ENCODE data around the gene COL6A5. TPM values are rescaled to one million over a fixed set of nuclear protein-coding genes. Genes with fewer than 3 reads are reported as not detected.

Gene COL6A5
- polyA plus RNA-seq, 1 experiment: not detected

GRCh38 chr3:130509008-130509407 is 163.5 kb downstream of the COL6A5 start:
- Histone ChIP-seq H3K4me3 (ENCODE audit: low read depth, low read length) (no peak overlapping the region), H3K36me3 (ENCODE audit: control insufficient read depth, insufficient read depth, low read length) (no peaks in the 10 kb centered on the region), H3K27me3 (ENCODE audit: control insufficient read depth, insufficient read depth, low read length) (no peaks in the 10 kb centered on the region)
- no peak for DNase-seq (ENCODE audit: low read depth)
- CTCF ChIA-PET: no interaction called here
- POLR2A ChIA-PET: no interaction called here
- no peak for TF ChIP-seq CTCF (IDR thresholded peaks at IDR 0.05; ENCODE audit: insufficient read depth, low read depth, low read length)

DNA sequence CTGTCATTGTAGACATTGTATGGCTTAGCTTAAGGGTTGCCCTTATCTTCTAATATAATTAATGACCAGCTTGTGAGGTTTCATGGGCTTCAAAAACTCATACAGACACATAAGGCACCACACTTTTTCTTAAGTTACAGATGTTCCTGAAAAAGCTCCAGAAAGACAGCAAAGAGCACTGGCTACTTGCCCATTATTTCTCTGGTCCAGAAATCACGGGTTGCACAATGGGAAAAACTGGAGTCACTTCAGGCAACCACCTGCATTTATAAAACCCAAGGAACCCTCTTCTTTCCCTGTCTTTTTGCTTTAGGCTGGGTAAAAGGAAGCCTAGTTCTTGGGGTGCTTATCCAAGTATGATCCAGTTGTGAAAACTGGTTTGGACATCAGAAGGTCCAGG is 169.2 kb downstream of the COL6A5 start:
- DNase-seq (ENCODE audit: low read depth): no peak
- ChIA-PET POLR2A (no interaction called here), CTCF (no interaction called here)
- Histone ChIP-seq H3K27me3 (ENCODE audit: control insufficient read depth, insufficient read depth, low read length) (peaks cover 2% of the 10 kb centered on the region), H3K4me3 (ENCODE audit: low read depth, low read length) (no peak overlapping the region), H3K36me3 (ENCODE audit: control insufficient read depth, insufficient read depth, low read length) (no peaks in the 10 kb centered on the region)
- no peak for TF ChIP-seq CTCF (IDR thresholded peaks at IDR 0.05; ENCODE audit: insufficient read depth, low read depth, low read length)

DNA sequence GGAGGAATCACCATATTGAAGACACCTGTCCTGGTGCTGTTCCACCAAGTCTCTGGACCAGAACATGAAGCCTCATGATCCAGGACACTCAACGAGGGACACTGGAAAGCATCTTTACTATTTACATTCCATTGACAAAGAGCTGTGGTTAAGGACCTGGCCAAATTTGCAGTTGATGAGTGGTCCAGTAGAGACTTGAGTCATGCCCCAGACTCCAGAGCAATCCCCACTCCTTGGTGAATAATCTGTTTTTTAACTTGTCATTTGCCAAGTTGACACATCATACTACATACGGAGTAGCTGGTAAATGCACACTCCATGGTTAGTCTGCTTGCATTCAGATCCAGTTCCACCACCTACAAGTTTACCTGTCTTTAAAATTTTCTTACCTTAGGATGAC is 170.3 kb downstream of the COL6A5 start:
- no peak for TF ChIP-seq CTCF (IDR thresholded peaks at IDR 0.05; ENCODE audit: insufficient read depth, low read depth, low read length)
- POLR2A ChIA-PET: no interaction called here
- DNase-seq (ENCODE audit: low read depth): no peak
- no peak overlapping the region for H3K4me3 ChIP-seq (ENCODE audit: low read depth, low read length)
- CTCF ChIA-PET: no interaction called here
- peaks cover 2% of the 10 kb centered on the region for H3K27me3 ChIP-seq (ENCODE audit: control insufficient read depth, insufficient read depth, low read length)
- H3K36me3 ChIP-seq (ENCODE audit: control insufficient read depth, insufficient read depth, low read length): no peaks in the 10 kb centered on the region

- POLR2A ChIA-PET: no interaction called here
These were observed 171.4 kb downstream of the COL6A5 start, which contains the start of gene COL6A6 for GRCh38 chr3:130516645-130517512. COL6A6 (plus strand) TSS chr3:130517177; CDS start chr3:130560365, 43,188 bp downstream.

DNA sequence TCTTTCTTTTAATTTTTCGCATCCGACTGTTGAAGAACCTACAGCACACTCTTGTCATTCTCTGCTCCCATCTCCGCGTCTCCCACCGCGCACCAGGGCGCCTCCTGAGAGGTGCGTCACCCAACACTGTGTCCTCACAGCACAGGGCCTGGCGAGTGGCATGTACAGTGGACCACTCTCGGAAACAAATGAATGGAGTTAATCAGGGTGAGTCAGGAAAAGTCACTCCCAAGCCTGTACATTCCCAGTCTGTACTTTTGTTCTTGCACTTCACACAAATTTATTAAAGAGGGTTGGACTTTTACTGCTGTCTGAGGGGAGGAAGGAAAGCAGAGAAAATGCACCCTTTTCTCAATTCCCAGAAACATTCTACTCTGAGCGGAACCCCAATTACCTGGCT is 172.1 kb downstream of the COL6A5 start:
- TF ChIP-seq CTCF (IDR thresholded peaks at IDR 0.05; ENCODE audit: insufficient read depth, low read depth, low read length): no peak
- no peaks in the 10 kb centered on the region for H3K36me3 ChIP-seq (ENCODE audit: control insufficient read depth, insufficient read depth, low read length)
- H3K4me3 ChIP-seq (ENCODE audit: low read depth, low read length): no peak overlapping the region
- ChIA-PET CTCF (no interaction called here), POLR2A (no interaction called here)
- H3K27me3 ChIP-seq (ENCODE audit: control insufficient read depth, insufficient read depth, low read length): peaks cover 2% of the 10 kb centered on the region
- no peak for DNase-seq (ENCODE audit: low read depth)

More at GRCh38 chr3:130516645-130517512, 171.4 kb downstream of the COL6A5 start, which contains the start of gene COL6A6:
- H3K36me3 ChIP-seq (ENCODE audit: control insufficient read depth, insufficient read depth, low read length): no peaks in the 10 kb centered on the region
- no peak for DNase-seq (ENCODE audit: low read depth)
- TF ChIP-seq CTCF (IDR thresholded peaks at IDR 0.05; ENCODE audit: insufficient read depth, low read depth, low read length): no peak
- CTCF ChIA-PET: no interaction called here
- H3K27me3 ChIP-seq (ENCODE audit: control insufficient read depth, insufficient read depth, low read length): peaks cover 2% of the 10 kb centered on the region
- H3K4me3 ChIP-seq (ENCODE audit: low read depth, low read length): no peak within 1 kb of the TSS
